ENCODE measurements around the gene INSRR. TPM values are rescaled to one million over a fixed set of nuclear protein-coding genes. Genes with fewer than 3 reads are reported as not detected.

The INSRR gene
- total RNA-seq, 3 donors from 2014 or later, result 0.15 to 0.33 TPM; not detected in 1

DNA sequence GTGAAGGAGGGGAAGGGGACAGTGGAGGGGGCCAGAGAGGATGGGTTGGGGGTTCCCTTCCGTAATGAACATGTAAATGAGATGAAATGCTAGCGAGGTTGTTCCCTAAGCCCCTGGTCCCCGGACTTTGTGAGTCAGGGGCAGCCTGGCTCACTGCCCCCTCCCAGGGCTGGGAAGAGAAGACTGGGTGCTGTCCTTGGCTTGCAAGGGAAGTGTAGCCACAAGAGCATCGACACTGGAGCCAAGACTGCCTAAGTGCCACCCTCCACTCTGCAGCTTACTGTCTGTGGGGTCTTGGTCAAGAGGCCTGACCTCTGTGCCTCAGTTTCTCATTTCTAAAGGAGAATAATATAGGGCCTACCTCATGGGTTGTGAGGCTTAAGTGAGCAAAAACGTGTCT is 35.1 kb upstream of the INSRR start:
- no peaks in the 10 kb centered on the region for H3K36me3 ChIP-seq
- no peaks in the 10 kb centered on the region for H3K9me3 ChIP-seq
- intact Hi-C loops (cut with DNase I; ENCODE audit: low total_unique reads), result no loop called here
- peak overlapping the region; percentile 47 to 77 (median 48) for H3K4me3 ChIP-seq
- H3K27ac ChIP-seq, result peak overlapping the region; percentile 78 to 97
- no peak for DNase-seq (ENCODE audit: low spot score in 2 of 2)
- TF ChIP-seq POLR2AphosphoS5 (IDR thresholded peaks at IDR 0.05), result no peak
- TF ChIP-seq, protein P1, sequence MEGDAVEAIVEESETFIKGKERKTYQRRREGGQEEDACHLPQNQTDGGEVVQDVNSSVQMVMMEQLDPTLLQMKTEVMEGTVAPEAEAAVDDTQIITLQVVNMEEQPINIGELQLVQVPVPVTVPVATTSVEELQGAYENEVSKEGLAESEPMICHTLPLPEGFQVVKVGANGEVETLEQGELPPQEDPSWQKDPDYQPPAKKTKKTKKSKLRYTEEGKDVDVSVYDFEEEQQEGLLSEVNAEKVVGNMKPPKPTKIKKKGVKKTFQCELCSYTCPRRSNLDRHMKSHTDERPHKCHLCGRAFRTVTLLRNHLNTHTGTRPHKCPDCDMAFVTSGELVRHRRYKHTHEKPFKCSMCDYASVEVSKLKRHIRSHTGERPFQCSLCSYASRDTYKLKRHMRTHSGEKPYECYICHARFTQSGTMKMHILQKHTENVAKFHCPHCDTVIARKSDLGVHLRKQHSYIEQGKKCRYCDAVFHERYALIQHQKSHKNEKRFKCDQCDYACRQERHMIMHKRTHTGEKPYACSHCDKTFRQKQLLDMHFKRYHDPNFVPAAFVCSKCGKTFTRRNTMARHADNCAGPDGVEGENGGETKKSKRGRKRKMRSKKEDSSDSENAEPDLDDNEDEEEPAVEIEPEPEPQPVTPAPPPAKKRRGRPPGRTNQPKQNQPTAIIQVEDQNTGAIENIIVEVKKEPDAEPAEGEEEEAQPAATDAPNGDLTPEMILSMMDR (IDR thresholded peaks at IDR 0.05), result no peak
- no peak for TF ChIP-seq POLR2A (IDR thresholded peaks at IDR 0.05)
- H3K27me3 ChIP-seq, result peaks cover 0 to 12% of the 10 kb centered on the region in 2 donors
- no peaks in the 10 kb centered on the region for H3K4me1 ChIP-seq

DNA sequence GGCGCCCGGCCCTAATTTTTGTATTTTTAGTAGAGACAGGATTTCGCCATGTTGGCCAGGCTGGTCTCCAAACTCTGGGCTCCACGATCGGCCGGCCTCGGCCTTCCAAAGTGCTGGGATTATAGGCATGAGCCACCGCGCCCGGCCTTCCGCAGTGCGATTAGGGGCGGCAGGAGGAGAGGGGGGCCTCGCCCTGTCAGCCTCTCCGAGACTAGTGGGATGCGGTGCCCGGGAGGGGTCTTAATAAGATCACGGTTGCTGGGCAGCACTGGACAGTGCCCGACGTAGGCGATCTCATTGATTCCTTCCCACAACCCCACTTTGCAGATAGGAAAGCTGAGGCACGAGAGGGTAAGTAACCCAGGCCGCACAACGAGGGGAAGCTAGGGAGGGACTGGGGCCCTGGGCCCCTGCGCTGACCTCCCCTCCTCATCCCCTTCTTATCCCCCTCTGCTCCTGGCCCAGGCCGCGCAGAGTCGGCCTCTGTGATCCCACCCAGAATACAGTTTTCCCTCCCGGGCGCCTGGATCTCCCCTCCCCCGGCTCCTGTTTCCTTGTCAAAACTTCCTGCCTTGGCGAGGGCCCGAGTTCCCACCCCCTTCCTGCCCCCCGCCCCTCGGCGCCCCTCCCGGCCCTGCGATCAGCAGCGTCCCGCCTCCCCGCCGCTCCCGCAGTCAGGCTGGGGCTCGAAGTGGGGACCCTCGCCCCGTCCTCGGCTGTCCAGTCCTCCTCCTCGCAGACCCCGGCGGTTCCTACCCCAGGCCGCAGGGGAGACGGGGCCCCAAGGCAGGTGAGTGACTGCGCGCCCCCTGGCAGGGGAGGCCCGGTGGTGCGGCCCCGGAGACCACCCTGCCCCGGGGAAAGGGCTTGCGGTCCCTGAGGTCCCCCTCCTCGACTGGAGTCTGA is 34.4 kb upstream of the INSRR start, which contains the start of gene PEAR1:
PEAR1 (plus strand) TSS at position 671 of the 906 bp plus-strand sequence. CDS start 10,209 bp downstream, outside the sequence.
- Histone ChIP-seq H3K9me3 (no peaks in the 10 kb centered on the region), H3K27ac (peak within 1 kb of the TSS; percentile 78 to 97), H3K36me3 (no peaks in the 10 kb centered on the region), H3K4me1 (no peaks in the 10 kb centered on the region), H3K4me3 (peak within 1 kb of the TSS; percentile 47 to 77 (median 48)), H3K27me3 (peaks cover 0 to 12% of the 10 kb centered on the region in 2 donors)
- no peak for DNase-seq (ENCODE audit: low spot score in 2 of 2)
- TF ChIP-seq POLR2A (IDR thresholded peaks at IDR 0.05) (no peak), POLR2AphosphoS5 (IDR thresholded peaks at IDR 0.05) (no peak)
- TF ChIP-seq, protein P1 (IDR thresholded peaks at IDR 0.05), result no peak
- intact Hi-C loops (cut with DNase I; ENCODE audit: low total_unique reads), result no loop called here

DNA sequence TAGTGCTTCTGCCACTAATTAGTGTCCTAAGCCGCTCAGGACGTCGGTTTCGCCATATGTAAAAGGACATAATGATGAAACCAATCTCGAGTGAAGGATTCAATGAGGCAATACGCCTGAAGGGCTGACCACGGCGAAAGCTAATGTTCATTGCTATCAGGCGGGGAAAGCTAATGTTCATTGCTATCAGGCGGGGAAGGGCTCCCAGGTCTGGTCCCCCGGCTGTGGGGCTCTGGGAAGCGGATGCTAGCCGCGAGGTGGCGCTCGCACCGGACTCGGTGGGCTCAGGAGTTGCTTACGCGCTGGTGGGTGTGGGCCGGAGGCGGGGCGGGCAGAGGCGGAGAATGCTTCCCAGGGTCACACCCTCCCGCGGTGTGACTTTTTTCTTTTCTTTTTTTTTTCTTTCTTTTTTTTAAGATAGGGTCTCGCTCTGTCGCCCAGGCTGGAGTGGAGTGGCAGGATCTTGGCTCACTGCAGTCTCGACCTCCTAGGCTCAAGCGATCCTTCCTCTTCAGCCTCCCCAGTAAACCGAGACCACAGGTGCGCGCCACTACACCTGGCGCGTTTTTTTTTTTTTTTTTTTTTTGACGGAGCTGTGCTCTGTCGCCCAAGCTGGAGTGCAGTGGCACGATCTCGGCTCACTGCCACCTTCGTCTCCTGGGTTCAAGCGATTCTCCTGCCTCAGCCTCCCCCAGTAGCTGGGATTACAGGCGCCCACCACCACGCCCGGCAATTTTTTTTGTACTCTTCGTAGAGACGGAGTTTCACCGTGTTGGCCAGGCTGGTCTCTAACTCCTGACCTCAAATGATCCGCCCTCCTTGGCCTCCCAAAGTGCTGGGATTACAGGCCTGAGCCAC is 33.5 kb upstream of the INSRR start:
- Histone ChIP-seq H3K27me3 (peaks cover 0 to 12% of the 10 kb centered on the region in 2 donors), H3K36me3 (no peaks in the 10 kb centered on the region), H3K27ac (peak overlapping the region; percentile 78 to 97), H3K9me3 (no peaks in the 10 kb centered on the region), H3K4me3 (peak overlapping the region; percentile 18 to 77 (median 48)), H3K4me1 (no peaks in the 10 kb centered on the region)
- TF ChIP-seq, protein P1 (IDR thresholded peaks at IDR 0.05), result peak; percentile 61 to 66 (median 63)
- TF ChIP-seq POLR2AphosphoS5 (IDR thresholded peaks at IDR 0.05) (peak; percentile 33 to 64 (median 52)), POLR2A (IDR thresholded peaks at IDR 0.05) (no peak)
- intact Hi-C loops (cut with DNase I; ENCODE audit: low total_unique reads), result no loop called here
- peak; percentile 71 to 84 for DNase-seq (ENCODE audit: low spot score in 2 of 2)

DNA sequence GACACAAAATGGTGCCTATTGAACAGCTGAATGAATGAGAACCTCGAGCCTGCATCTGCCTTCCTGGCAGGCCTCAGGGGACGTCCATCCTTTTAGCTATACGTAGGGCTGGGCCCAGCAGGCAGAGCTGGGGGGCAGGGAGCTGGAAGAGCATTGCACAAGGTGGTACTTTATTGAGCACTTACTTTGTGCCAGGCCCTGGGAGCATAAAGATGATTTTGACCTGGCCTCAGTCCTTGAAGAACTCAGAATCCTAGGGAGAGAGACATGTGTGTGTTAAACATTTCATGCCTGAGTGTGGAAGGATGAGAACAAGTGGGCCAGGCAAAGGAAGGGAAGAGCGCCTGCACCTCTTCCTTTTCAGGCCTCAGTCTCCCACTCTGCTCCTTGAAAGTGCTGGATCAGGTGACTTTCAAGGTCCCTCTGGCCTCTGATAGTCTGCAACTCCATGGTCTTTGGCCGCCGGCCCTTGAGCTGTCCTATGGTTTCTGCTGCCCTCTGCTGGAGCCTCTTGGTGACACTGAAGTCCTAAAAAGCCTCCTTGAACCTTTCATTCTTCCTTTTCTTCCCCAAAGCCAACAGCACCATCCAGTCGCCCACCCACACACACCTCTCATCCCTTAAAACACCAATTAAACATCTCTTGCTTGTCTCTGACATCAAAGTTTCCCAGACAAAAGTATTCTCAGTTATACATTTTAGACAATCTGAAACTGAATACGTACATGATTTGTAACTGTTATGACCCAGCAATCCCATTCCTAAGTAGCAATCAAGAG is 31.1 kb upstream of the INSRR start:
- DNase-seq (ENCODE audit: low spot score in 2 of 2), result peak; percentile 51 to 76
- TF ChIP-seq, protein P1 (IDR thresholded peaks at IDR 0.05), result peak; percentile 32 to 78 (median 70)
- no peak for TF ChIP-seq POLR2AphosphoS5 (IDR thresholded peaks at IDR 0.05)
- TF ChIP-seq POLR2A (IDR thresholded peaks at IDR 0.05), result no peak
- Histone ChIP-seq H3K27ac (no peak overlapping the region), H3K27me3 (peaks cover 0 to 12% of the 10 kb centered on the region in 2 donors), H3K9me3 (no peaks in the 10 kb centered on the region), H3K36me3 (no peaks in the 10 kb centered on the region), H3K4me3 (no peak overlapping the region), H3K4me1 (no peaks in the 10 kb centered on the region)
- intact Hi-C loops (cut with DNase I; ENCODE audit: low total_unique reads), result no loop called here
